Measurements from ENCODE around the gene ARPC5.

The ARPC5 gene

DNA sequence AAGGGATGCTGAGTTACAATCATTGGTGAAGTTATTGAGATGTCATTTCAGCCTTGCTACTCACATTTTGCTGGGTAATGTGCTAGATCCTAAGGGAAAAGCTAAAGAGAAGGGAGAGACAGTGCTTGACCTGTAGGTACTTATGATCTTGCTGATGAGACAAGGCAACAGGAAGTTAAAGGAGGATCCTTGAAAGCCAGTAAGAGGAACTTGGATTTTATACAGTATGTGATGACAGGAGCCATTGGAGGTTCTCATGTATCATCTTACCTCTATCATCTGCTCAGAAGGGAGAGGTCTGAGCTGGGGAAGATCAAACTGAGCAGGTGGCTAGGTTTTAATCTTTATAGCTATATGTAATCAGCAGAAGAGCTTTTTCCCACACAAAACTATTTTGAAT, 11.2 kb upstream of the ARPC5 start:
- TF ChIP-seq, protein P1, sequence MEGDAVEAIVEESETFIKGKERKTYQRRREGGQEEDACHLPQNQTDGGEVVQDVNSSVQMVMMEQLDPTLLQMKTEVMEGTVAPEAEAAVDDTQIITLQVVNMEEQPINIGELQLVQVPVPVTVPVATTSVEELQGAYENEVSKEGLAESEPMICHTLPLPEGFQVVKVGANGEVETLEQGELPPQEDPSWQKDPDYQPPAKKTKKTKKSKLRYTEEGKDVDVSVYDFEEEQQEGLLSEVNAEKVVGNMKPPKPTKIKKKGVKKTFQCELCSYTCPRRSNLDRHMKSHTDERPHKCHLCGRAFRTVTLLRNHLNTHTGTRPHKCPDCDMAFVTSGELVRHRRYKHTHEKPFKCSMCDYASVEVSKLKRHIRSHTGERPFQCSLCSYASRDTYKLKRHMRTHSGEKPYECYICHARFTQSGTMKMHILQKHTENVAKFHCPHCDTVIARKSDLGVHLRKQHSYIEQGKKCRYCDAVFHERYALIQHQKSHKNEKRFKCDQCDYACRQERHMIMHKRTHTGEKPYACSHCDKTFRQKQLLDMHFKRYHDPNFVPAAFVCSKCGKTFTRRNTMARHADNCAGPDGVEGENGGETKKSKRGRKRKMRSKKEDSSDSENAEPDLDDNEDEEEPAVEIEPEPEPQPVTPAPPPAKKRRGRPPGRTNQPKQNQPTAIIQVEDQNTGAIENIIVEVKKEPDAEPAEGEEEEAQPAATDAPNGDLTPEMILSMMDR (IDR thresholded peaks at IDR 0.05; ENCODE audit: low read length, missing control alignments), result no peak
- H3K4me3 ChIP-seq (replicated peaks; ENCODE audit: low read depth, low read length), result no peak overlapping the region
- no peak for DNase-seq (ENCODE audit: low read depth)

DNA sequence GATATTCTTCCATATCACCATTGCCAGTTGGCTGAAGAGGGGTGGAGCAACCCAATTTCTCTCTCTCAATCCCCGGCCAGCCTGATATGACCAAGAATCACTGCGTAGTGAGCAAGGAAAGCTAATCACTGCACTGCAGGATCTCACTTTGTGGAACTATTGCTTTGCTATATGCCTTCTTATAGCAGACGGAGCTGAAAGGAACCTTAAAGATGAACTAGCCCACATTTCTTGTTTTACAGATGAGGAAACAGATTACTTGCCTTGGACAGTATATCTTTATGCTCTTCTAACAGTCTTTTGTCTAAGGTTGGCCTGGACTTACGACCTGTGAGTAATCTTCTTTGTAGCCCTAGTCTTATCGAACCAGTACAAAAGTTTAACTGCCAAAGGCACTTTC, 9.9 kb upstream of the ARPC5 start:
- TF ChIP-seq, protein P1 (IDR thresholded peaks at IDR 0.05; ENCODE audit: low read length, missing control alignments), result no peak
- H3K4me3 ChIP-seq (replicated peaks; ENCODE audit: low read depth, low read length), result no peak overlapping the region
- DNase-seq (ENCODE audit: low read depth), result no peak

DNA sequence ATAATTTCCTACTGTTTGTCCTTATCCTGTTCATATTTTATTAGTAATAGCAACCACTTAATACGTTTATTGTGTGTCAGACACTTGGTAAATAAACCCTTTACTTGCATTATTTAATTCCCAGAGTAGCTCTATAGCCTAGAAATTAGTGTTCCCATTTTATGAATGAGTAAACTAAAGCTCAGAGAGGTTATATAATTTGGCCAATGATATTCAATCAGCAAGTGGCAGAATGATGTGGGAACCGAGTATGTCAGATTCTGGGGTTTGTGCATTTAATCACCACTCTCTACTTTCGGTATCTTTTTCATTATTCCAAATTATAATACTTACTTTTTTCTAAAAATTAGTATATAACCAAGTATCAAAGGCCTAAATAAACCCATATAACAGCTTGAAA, 6.6 kb upstream of the ARPC5 start:
- DNase-seq (ENCODE audit: low read depth), result no peak
- no peak overlapping the region for H3K4me3 ChIP-seq (replicated peaks; ENCODE audit: low read depth, low read length)
- TF ChIP-seq, protein P1 (IDR thresholded peaks at IDR 0.05; ENCODE audit: low read length, missing control alignments), result no peak

DNA sequence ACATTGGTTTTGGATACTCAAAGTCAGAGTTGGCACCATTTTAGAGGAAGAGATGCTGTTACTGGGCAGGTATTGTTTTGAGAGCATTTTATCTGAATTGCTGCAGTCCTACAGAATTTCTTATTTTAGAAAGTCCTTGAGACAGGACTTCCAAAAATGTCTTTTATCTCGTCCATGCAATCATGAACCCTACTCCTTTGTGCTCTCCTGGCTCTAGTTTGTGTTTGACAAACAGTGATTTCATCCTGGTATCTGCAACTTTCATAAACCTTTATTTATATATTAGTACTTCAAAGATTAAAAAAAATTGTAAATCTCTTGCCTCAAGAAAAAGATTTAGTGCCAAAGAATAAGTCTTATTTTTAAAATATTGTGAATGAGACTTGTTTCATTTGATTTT, 4.6 kb upstream of the ARPC5 start:
- TF ChIP-seq, protein P1 (IDR thresholded peaks at IDR 0.05; ENCODE audit: low read length, missing control alignments), result no peak
- no peak for DNase-seq (ENCODE audit: low read depth)
- no peak overlapping the region for H3K4me3 ChIP-seq (replicated peaks; ENCODE audit: low read depth, low read length)

DNA sequence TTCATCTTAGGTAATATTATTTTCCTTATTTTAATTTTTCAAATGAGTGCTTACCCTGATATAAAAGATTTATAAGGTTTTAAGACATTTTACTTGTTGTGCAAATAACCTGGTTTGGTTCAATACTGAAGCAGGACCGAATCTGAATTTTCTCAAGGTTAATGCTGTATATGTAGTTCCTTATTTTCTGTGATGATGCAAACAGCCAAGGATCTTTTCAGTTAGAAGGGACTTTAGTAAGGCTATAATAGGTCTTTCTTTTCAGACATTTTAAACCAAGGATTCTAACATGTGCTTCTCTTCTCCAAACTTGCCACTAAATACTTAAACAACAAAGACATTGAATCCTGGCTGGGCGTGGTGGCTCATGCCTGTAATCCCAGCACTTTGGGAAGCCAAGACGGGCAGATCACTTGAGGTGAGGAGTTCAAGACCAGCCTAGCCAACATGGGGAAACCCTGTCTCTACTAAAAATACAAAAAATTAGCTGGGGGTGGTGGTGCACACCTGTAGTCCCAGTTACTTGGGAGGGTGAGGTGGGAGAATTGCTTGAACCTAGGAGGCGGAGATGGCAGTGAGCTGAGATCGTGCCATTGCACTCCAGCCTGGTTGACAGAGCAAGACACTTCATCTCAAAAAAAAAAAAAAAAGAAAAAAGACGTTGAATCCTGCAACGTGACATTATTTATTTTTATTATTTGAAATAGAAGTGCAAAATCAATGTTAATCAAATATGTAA, 3.2 kb upstream of the ARPC5 start:
- TF ChIP-seq, protein P1 (IDR thresholded peaks at IDR 0.05; ENCODE audit: low read length, missing control alignments), result no peak
- DNase-seq (ENCODE audit: low read depth), result no peak
- no peak overlapping the region for H3K4me3 ChIP-seq (replicated peaks; ENCODE audit: low read depth, low read length)

DNA sequence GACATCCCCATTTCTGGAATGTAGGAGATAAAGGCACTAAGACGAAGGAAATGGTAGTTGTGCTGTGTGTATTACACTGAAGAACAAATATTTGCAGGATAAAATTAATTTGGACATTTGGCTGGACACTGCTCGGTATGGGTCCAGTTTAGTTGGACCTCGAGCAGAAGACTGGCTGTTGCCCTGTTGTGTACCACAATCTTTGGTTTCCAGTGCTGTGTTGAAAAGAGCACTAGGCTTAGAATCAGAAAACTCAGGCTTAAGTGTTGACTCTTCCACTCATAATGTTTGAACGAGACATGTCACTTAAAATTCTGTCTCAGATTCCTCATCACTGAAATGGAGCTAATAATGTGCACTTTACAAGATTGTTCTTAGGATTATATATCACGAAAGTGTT, 1.2 kb upstream of the ARPC5 start:
- DNase-seq (ENCODE audit: low read depth), result no peak
- peak overlapping the region; percentile 89 for H3K4me3 ChIP-seq (replicated peaks; ENCODE audit: low read depth, low read length)
- TF ChIP-seq, protein P1 (IDR thresholded peaks at IDR 0.05; ENCODE audit: low read length, missing control alignments), result no peak

DNA sequence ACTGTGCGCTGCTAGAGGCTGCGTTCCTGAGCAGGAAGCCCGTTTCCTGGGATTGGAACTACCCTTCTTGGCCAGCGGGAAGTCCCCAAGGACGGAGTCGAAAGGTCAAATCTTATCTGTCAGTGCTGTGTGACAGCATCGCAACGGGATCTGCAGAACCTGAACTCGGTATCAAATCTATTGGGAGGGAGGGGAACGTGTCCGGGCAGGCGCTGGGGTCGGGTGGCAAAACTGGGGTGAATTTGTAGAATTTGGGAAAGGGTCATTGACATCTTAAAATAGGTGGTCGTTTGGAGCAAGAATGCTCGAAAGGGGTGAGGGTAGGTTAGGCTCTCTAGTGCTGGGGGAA, 725 bp upstream of the ARPC5 start:
- no peak for DNase-seq (ENCODE audit: low read depth)
- H3K4me3 ChIP-seq (replicated peaks; ENCODE audit: low read depth, low read length), result peak overlapping the region; percentile 89
- TF ChIP-seq, protein P1 (IDR thresholded peaks at IDR 0.05; ENCODE audit: low read length, missing control alignments), result no peak
